Choroid plexus epithelial cell (primary cell): ENCODE measurements around the gene TWIST2.

Experiments used
- DNase-seq: peaks from one replicate; pipeline ENCODE4 v3.0.0-alpha.2; 2010; ENCODE audit warnings: low read depth
- H3K4me3 ChIP-seq: 2 replicates; pipeline ENCODE4 v1.5.1; 2011; ENCODE audit warnings: low read depth, mild to moderate bottlenecking, control low read depth, low read length, moderate library complexity
- TF ChIP-seq, protein P1 (sequence below): conservative IDR thresholded peaks from 2 replicates; pipeline ENCODE4 v1.5.1; 2011; ENCODE audit warnings: low read depth, mild to moderate bottlenecking, control low read depth, inconsistent platforms, low read length, moderate library complexity

The TWIST2 gene

DNA sequence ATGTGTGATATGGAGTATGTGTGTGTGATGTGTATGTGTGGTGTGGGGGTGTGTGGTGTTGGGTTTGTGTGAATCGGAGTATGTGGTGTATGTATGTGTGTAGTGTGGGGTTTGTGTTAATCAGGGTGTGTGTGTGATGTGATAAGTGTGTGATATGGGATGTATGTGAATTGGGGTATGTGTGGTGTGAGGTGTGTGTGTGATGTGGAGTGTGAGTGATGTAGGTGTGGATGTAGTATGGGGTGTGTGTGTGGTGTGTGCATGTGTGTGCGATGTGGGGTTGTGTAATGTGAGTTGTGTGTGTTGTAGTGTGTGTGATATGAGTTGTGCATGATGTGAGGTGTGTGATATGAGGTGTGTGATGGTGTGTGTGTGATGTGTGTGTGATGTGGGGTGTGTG is 54.4 kb downstream of the TWIST2 start:
- no peak overlapping the region for H3K4me3 ChIP-seq
- DNase-seq: no peak
- TF ChIP-seq, protein P1, sequence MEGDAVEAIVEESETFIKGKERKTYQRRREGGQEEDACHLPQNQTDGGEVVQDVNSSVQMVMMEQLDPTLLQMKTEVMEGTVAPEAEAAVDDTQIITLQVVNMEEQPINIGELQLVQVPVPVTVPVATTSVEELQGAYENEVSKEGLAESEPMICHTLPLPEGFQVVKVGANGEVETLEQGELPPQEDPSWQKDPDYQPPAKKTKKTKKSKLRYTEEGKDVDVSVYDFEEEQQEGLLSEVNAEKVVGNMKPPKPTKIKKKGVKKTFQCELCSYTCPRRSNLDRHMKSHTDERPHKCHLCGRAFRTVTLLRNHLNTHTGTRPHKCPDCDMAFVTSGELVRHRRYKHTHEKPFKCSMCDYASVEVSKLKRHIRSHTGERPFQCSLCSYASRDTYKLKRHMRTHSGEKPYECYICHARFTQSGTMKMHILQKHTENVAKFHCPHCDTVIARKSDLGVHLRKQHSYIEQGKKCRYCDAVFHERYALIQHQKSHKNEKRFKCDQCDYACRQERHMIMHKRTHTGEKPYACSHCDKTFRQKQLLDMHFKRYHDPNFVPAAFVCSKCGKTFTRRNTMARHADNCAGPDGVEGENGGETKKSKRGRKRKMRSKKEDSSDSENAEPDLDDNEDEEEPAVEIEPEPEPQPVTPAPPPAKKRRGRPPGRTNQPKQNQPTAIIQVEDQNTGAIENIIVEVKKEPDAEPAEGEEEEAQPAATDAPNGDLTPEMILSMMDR: no peak

GRCh38 chr2:238903141-238903540 is 55.3 kb downstream of the TWIST2 start:
- TF ChIP-seq, protein P1: no peak
- no peak for DNase-seq
- no peak overlapping the region for H3K4me3 ChIP-seq

DNA sequence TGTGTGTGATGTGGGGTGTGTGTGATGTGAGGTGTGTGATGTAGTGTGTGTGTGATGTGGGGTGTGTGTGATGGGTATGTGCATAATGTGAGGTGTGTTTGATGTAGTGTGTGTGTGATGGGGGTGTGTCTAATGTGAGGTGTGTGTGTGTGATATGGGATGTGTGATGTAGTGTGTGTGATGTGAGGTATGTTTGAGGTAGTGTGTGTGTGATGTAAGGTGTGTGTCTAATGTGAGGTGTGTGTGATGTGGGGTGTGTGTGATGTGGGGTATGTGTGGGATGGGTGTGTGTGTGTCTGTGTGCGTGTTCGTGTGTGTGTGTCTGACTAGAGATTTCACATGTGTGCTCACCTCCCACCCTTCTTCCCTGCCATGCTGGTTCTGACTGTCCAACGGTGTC is 56.3 kb downstream of the TWIST2 start:
- TF ChIP-seq, protein P1: no peak
- DNase-seq: no peak
- no peak overlapping the region for H3K4me3 ChIP-seq

GRCh38 chr2:238904716-238905115 is 56.8 kb downstream of the TWIST2 start:
- TF ChIP-seq, protein P1: no peak
- no peak overlapping the region for H3K4me3 ChIP-seq
- DNase-seq: no peak

GRCh38 chr2:238905224-238905623 is 57.3 kb downstream of the TWIST2 start:
- DNase-seq: no peak
- H3K4me3 ChIP-seq: no peak overlapping the region
- TF ChIP-seq, protein P1: no peak

DNA sequence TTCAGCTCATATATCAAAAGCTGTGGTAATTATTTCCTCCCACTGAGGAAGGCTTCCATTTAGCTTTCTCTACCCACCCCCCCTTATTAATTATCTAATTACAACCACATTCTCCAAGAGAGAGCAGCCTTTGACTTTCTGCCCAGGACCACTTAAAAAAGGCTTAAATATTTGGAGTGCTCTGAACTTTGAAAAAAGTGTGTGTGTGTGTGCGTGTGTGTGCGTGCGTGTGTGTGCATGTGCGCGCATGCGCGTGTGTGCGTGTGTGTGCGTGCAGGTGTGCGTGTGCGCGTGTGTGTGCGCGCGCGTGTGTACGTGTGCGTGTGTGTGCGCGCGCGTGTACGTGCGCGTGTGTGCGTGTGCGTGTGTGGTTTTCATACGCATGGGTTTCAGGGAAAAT is 57.8 kb downstream of the TWIST2 start:
- TF ChIP-seq, protein P1: no peak
- no peak overlapping the region for H3K4me3 ChIP-seq
- no peak for DNase-seq

GRCh38 chr2:238906254-238906935 is 58.5 kb downstream of the TWIST2 start:
- TF ChIP-seq, protein P1: no peak
- no peak for DNase-seq
- H3K4me3 ChIP-seq: no peak overlapping the region
